Suprapubic skin (tissue), 4 donors: ENCODE results near the gene CCNT1.

Source experiments
- EP300 ChIP-seq: sonication (generic); formaldehyde crosslinking; IDR thresholded peaks from one replicate; pipeline ENCODE4 v1.6.1; 2017; ENCODE audit warnings: antibody characterized with exemption
- POLR2A ChIP-seq, 2 donors: fragments of 450-650 bp; IDR thresholded peaks; one replicate each; pipeline ENCODE4 v1.6.1; 2017; ENCODE audit warnings: antibody characterized with exemption in 2 of 2, mild to moderate bottlenecking in 2 of 2, moderate library complexity in 2 of 2
- POLR2AphosphoS5 ChIP-seq, 3 donors: sonication (generic); formaldehyde crosslinking; IDR thresholded peaks; one replicate each; pipeline ENCODE4 v1.6.1; 2017; ENCODE audit warnings: antibody characterized with exemption in 3 of 3
- TF ChIP-seq, protein P1 (sequence below), 2 donors: fragments of 200-600 bp in 1 of 2; fragments of 450-650 bp in 1 of 2; sonication (generic) in 1 of 2; IDR thresholded peaks; one replicate each; pipeline ENCODE4 v1.5.1; 2016 to 2019; ENCODE audit warnings: antibody characterized with exemption in 2 of 2, mild to moderate bottlenecking in 1 of 2, moderate library complexity in 1 of 2

DNA sequence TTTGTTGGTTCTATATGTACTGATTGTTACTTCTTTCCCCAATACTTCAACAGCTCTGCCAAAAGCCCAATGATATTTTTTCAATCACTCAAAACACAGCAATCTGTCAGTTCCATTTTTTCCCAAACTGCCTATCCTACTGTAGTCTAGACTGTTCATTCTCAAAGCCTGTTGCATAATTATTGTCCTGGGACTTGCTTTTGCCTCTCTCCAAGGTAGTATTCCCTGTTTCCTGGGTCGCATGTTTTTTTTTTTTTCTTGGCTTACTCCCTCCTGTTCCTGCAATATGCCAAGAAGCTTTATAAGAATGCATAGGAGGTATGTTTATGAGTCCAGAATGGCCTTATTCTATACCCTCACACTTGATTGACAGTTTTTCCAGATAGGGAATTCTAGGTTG, 19.9 kb upstream of the CCNT1 start:
- TF ChIP-seq, protein P1, sequence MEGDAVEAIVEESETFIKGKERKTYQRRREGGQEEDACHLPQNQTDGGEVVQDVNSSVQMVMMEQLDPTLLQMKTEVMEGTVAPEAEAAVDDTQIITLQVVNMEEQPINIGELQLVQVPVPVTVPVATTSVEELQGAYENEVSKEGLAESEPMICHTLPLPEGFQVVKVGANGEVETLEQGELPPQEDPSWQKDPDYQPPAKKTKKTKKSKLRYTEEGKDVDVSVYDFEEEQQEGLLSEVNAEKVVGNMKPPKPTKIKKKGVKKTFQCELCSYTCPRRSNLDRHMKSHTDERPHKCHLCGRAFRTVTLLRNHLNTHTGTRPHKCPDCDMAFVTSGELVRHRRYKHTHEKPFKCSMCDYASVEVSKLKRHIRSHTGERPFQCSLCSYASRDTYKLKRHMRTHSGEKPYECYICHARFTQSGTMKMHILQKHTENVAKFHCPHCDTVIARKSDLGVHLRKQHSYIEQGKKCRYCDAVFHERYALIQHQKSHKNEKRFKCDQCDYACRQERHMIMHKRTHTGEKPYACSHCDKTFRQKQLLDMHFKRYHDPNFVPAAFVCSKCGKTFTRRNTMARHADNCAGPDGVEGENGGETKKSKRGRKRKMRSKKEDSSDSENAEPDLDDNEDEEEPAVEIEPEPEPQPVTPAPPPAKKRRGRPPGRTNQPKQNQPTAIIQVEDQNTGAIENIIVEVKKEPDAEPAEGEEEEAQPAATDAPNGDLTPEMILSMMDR (IDR thresholded peaks at IDR 0.05): no peak
- no peak for TF ChIP-seq EP300
- no peak for TF ChIP-seq POLR2AphosphoS5 (IDR thresholded peaks at IDR 0.05)
- TF ChIP-seq POLR2A (IDR thresholded peaks at IDR 0.05): no peak
